Sigmoid colon (tissue), 7 donors: ENCODE results near the gene FHAD1. TPM values are rescaled to one million over a fixed set of nuclear protein-coding genes. Genes with fewer than 3 reads are reported as not detected.

Experiments
- DNase-seq: peaks from one replicate; pipeline ENCODE4 v3.0.0-alpha.2; 2019
- H3K27ac ChIP-seq, 4 donors: fragments of 200-600 bp; sonication (generic); one replicate each; pipeline ENCODE4 v1.5.1; 2016 to 2019; ENCODE audit warnings: mild to moderate bottlenecking in 1 of 4
- H3K27me3 ChIP-seq, 3 donors: fragments of 200-600 bp; sonication (generic); one replicate each; pipeline ENCODE4 v1.5.1; 2019; ENCODE audit warnings: mild to moderate bottlenecking in 1 of 3
- H3K36me3 ChIP-seq, 4 donors: fragments of 200-600 bp; sonication (generic); one replicate each; pipeline ENCODE4 v1.5.1; 2016 to 2019
- H3K4me1 ChIP-seq, 4 donors: fragments of 200-600 bp; sonication (generic); one replicate each; pipeline ENCODE4 v1.5.1; 2017 to 2019
- H3K4me3 ChIP-seq, 4 donors: fragments of 200-600 bp; sonication (generic); one replicate each; pipeline ENCODE4 v1.5.1; 2017 to 2019; ENCODE audit warnings: mild to moderate bottlenecking in 2 of 4, moderate library complexity in 1 of 4
- H3K9me3 ChIP-seq, 4 donors: fragments of 200-600 bp in 3 of 4; sonication (generic) in 3 of 4; one replicate each; pipeline versions ENCODE4 v1.5.1 to v1.6.1; 2013 to 2019
- EP300 ChIP-seq, 4 donors: sonication (generic); formaldehyde crosslinking; IDR thresholded peaks; one replicate each; pipeline ENCODE4 v1.6.1; 2017; ENCODE audit warnings: antibody characterized with exemption in 4 of 4
- POLR2A ChIP-seq, 2 donors: fragments of 450-650 bp; IDR thresholded peaks; one replicate each; pipeline ENCODE4 v1.6.1; 2016; ENCODE audit warnings: antibody characterized with exemption in 2 of 2, mild to moderate bottlenecking in 2 of 2, moderate library complexity in 2 of 2
- POLR2AphosphoS5 ChIP-seq, 4 donors: sonication (generic); formaldehyde crosslinking; IDR thresholded peaks; one replicate each; pipeline ENCODE4 v1.6.1; 2017; ENCODE audit warnings: antibody characterized with exemption in 4 of 4
- WGBS, 2 donors: extraction: QIAGEN DNeasy Blood & Tissue Kit; methylation state at CpG; one replicate each; pipeline ENCODE4 v1.1.7; 2013; 5-methylcytosine and 5-hydroxymethylcytosine counted together
- intact Hi-C: fragments of 100-400 bp; cut with DNase I; formaldehyde crosslinking; loops from one replicate; pipeline ENCODE4 v1.15.1; 2023
- polyA plus RNA-seq, 3 donors: library from polyadenylated mRNA; stranded (reverse); fragments of 200-250 nt; gene quantifications; one replicate each; pipeline ENCODE4 v1.2.3, GENCODE V29; 2013
- total RNA-seq, 4 donors: library from RNA; depleted of rRNA; stranded (reverse); fragments of >200 nt; gene quantifications; one replicate each; pipeline ENCODE4 v1.1.0, GENCODE V29; 2016
- TF ChIP-seq, protein P1 (sequence below), 4 experiments: fragments of 450-650 bp in 3 of 4; fragments of 200-600 bp in 1 of 4; IDR thresholded peaks; one replicate each; pipeline ENCODE4 v1.5.1; 2016 to 2019; ENCODE audit warnings: antibody characterized with exemption in 4 of 4, mild to moderate bottlenecking in 3 of 4, moderate library complexity in 2 of 4
- donor health status: healthy with polysubstance abuse.
- donor health status: Bipolar disorder and iron deficiency.
- donor health status: healthy.

The FHAD1 gene
- total and polyA plus RNA-seq, 7 donors: 0.27 to 1.8 (median 0.92) TPM; not detected in 2

DNA sequence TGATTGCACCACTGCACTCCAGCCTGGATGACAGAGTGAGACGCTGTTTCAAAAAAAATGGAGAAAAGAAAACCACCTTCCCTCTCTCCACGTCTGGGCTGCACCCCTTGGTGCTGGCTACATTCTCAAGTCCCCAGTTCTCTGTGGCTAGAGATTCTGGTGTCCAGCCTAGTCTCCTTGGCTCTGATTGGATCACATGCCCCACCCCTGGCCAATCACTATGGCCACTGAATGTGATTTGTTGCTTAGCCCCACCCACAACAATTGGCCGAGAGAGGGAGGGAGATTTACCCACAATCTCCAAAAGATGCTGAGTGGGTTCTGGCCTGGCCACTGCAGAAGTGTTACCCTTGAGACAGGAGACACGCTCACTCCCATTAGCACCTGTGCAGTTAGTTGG is 39.4 kb downstream of the FHAD1 start:
- no peak overlapping the region for H3K4me3 ChIP-seq
- no peaks in the 10 kb centered on the region for H3K9me3 ChIP-seq
- intact Hi-C loops: no loop called here
- no peak overlapping the region for H3K27ac ChIP-seq
- H3K36me3 ChIP-seq: no peaks in the 10 kb centered on the region
- 62 to 89% methylated on average over 4 of the region's 4 CpGs for WGBS, 2 donors
- TF ChIP-seq, protein P1, sequence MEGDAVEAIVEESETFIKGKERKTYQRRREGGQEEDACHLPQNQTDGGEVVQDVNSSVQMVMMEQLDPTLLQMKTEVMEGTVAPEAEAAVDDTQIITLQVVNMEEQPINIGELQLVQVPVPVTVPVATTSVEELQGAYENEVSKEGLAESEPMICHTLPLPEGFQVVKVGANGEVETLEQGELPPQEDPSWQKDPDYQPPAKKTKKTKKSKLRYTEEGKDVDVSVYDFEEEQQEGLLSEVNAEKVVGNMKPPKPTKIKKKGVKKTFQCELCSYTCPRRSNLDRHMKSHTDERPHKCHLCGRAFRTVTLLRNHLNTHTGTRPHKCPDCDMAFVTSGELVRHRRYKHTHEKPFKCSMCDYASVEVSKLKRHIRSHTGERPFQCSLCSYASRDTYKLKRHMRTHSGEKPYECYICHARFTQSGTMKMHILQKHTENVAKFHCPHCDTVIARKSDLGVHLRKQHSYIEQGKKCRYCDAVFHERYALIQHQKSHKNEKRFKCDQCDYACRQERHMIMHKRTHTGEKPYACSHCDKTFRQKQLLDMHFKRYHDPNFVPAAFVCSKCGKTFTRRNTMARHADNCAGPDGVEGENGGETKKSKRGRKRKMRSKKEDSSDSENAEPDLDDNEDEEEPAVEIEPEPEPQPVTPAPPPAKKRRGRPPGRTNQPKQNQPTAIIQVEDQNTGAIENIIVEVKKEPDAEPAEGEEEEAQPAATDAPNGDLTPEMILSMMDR (IDR thresholded peaks at IDR 0.05): no peak
- TF ChIP-seq POLR2A (IDR thresholded peaks at IDR 0.05) (no peak), EP300 (IDR thresholded peaks at IDR 0.05) (no peak), POLR2AphosphoS5 (IDR thresholded peaks at IDR 0.05) (no peak)
- peaks cover 0 to 34% (median 26%) of the 10 kb centered on the region in 4 donors for H3K4me1 ChIP-seq
- no peaks in the 10 kb centered on the region for H3K27me3 ChIP-seq
- DNase-seq: no peak

DNA sequence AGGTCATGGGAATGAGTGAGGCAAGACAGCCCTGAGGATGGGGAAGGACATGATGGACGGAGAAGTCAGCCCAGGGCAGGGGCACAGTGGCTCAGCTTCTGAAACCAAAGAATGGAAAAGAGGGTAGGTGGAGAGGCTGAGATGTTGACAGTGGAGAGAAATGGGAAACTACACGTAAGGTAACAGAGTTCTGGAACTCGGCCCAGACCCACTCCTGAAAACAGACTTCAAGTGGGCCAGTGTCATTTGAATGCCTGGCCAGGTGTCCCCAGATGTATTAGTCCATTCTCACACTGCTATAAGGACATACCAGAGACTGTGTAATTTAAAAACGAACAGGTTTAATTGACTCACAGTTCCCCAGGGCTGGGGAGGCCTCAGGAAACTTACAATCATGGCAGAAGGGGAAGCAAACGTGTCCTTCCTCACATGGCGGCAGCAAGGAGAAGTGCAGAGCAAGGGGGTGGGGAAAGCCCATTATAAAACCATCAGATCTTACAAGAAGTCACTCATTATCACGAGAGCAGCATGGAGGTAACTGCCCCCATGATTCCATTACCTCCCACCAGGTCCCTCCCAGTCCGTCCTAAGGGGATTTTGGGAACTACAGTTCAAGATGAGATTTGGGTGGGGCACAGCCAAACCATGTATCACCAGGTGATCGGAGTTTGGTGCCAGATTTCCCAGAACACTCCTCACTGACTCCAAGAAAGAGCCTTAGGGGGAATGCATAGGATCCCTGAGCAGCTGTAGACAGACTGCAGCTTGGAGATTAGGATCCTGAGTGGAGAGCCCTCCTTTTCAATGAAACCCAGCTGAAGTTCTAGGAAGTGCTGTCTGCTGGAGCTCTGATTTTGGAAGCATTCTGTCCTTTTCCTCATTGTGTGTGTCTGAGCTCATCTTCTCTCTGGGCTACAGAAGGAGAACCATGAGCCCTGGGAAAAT is 40.3 kb downstream of the FHAD1 start:
- Histone ChIP-seq H3K4me3 (no peak overlapping the region), H3K27ac (no peak overlapping the region), H3K27me3 (no peaks in the 10 kb centered on the region), H3K9me3 (no peaks in the 10 kb centered on the region), H3K4me1 (peaks cover 0 to 27% (median 23%) of the 10 kb centered on the region in 4 donors), H3K36me3 (no peaks in the 10 kb centered on the region)
- TF ChIP-seq POLR2A (IDR thresholded peaks at IDR 0.05) (no peak), POLR2AphosphoS5 (IDR thresholded peaks at IDR 0.05) (no peak), EP300 (IDR thresholded peaks at IDR 0.05) (no peak)
- TF ChIP-seq, protein P1 (IDR thresholded peaks at IDR 0.05): no peak
- intact Hi-C loops: no loop called here
- 68 to 75% methylated on average over 9 of the region's 9 CpGs for WGBS, 2 donors
- DNase-seq: no peak

DNA sequence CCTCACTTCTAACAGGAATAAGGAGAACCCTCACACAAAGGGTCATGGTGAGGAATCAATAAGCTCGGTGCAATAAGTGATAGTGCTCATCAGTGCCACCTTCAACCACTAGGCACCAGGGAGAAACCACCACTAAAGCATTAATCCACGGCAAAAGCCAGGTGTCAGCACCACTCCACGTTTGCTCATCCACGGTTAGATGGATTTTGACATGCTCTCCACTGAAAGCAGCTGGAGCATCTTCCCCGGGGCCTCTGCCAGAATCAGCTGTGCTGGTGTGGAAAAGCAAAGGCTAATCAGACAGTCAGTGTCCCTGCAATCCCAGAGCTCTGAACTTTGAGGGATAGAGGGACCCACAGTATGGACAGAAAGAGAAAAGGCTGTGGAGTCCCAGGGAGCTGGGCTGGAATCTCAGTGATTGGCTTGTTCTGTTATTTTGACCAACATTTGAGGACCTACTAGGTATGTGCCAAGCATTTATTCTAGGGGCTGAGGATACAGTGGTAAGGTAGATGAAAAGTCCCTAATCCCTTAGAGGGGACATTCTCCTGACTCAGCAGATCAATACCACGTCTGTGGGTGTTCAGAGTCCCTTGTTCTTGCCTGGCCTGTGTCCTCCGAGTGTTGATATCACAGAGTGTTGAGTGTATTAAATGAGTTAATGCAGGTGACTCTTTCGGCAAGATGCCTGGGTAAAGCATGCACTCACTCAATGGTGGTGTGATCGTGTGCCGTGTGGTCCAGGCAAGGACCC is 41.3 kb downstream of the FHAD1 start:
- no peaks in the 10 kb centered on the region for H3K27me3 ChIP-seq
- intact Hi-C loops: no loop called here
- 80 to 82% methylated on average over 10 of the region's 10 CpGs for WGBS, 2 donors
- H3K4me1 ChIP-seq: peaks cover 0 to 17% (median 15%) of the 10 kb centered on the region in 4 donors
- H3K4me3 ChIP-seq: no peak overlapping the region
- H3K36me3 ChIP-seq: no peaks in the 10 kb centered on the region
- no peaks in the 10 kb centered on the region for H3K9me3 ChIP-seq
- TF ChIP-seq, protein P1 (IDR thresholded peaks at IDR 0.05): no peak
- no peak for TF ChIP-seq POLR2AphosphoS5 (IDR thresholded peaks at IDR 0.05)
- TF ChIP-seq EP300 (IDR thresholded peaks at IDR 0.05): no peak
- no peak for TF ChIP-seq POLR2A (IDR thresholded peaks at IDR 0.05)
- no peak for DNase-seq
- no peak overlapping the region for H3K27ac ChIP-seq

DNA sequence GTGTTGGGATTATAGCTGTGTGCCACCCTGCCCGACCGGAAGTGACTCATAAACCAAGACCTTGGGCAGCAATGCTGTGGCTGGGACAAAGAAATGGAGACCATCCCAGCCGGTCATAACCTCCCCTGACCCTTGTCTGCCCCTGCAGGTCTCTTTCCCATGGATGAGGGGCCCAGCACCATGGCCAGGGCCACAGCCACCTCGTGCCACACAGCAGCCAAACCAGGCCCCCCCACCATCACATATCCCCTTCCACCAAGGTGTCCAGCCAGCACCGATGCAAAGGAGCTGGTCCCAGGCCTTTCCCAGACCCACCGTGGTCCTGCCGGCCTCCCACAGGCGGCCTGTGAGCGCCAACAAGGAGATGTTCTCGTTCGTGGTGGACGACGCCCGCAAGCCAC is 42.2 kb downstream of the FHAD1 start:
- Histone ChIP-seq H3K4me3 (no peak overlapping the region), H3K36me3 (no peaks in the 10 kb centered on the region), H3K27me3 (no peaks in the 10 kb centered on the region), H3K4me1 (peaks cover 0 to 9% (median 7%) of the 10 kb centered on the region in 4 donors), H3K27ac (no peak overlapping the region), H3K9me3 (no peaks in the 10 kb centered on the region)
- WGBS, 2 donors: 87 to 89% methylated on average over 14 of the region's 14 CpGs
- DNase-seq: no peak
- intact Hi-C loops: no loop called here
- TF ChIP-seq POLR2A (IDR thresholded peaks at IDR 0.05): no peak
- TF ChIP-seq POLR2AphosphoS5 (IDR thresholded peaks at IDR 0.05): no peak
- TF ChIP-seq, protein P1 (IDR thresholded peaks at IDR 0.05): no peak
- TF ChIP-seq EP300 (IDR thresholded peaks at IDR 0.05): no peak
